Left kidney (tissue), 2 donors: ENCODE data around the gene PDZRN3. TPM values are rescaled to one million over a fixed set of nuclear protein-coding genes. Genes with fewer than 3 reads are reported as not detected.

Experiments used
- DNase-seq: peaks from one replicate; pipeline ENCODE4 v3.0.0-alpha.2; 2013
- polyA plus RNA-seq: library from polyadenylated mRNA; unstranded; fragments of 120-200 nt; gene quantifications from one replicate; pipeline ENCODE4 v1.2.1, GENCODE V29; 2013; ENCODE audit not compliant: insufficient read length

Gene PDZRN3
- polyA plus RNA-seq, 1 donor: 48.5 TPM

DNA sequence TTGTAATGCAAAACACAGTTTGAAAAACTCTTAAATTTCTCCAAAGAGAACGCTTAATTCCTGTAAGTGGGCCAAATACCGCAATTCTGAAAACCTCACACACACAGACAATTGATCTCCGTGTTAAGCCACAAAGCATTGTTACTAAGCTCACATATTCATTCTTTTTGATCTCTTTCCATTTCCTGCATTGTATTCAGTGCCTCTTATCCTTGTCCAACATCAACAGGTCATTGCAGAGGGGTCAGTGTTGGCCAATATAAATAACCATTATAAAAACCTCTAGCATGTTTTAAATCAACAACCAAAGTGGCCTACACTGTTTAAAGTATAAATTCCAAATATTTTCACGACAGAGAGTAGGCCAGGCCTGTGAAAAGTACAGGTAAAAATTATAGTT lies 171.1 kb downstream of the PDZRN3 start:
- DNase-seq: peak; percentile 46

DNA sequence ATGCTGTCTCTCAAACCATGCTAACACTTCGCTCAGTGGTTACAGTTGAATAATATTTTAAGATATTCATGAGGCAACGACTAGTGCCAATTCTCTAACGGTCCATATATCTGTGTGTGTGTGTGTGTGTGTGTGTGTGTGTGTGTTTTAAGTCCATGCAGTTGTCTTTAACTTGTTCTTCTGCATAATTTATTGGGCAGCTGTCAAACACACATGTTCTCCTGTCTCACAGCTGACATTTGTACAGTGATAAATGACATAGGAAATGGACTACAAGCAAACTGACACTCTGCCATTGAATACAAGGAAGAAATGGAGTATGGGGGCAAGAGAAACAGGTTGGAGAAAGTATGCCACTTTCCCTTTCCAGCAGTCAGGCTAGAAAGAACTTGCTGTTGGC lies 172.0 kb downstream of the PDZRN3 start:
- no peak for DNase-seq

DNA sequence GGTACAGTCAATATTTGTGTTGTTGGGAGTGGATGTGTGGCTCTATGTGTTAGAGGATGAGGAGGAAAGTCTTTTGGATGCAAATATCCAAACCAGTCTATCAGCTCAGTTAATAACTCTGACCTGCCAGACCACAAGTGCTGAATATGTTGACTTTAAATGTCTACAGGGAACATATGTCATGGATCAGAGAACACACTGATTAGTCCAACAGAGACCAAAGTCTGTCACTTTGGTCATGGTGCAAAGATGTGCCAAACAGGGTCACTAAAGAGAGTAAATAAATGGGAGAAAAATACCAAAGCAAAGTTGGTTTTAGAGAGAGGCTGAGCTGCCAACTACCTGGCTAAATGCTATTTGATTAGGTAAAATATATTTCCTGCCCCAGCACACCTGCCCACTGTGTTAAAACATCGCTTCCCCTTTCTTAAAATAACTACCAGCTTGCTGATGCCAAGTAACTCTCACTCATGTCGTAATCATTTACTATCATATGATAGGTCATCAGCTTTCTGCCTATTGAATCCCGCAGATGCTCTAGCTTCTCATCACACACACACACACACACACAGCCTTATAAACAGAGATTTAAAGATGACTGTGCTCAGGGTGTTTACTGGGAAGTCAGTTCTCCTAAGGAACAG lies 173.3 kb downstream of the PDZRN3 start:
- DNase-seq: no peak

DNA sequence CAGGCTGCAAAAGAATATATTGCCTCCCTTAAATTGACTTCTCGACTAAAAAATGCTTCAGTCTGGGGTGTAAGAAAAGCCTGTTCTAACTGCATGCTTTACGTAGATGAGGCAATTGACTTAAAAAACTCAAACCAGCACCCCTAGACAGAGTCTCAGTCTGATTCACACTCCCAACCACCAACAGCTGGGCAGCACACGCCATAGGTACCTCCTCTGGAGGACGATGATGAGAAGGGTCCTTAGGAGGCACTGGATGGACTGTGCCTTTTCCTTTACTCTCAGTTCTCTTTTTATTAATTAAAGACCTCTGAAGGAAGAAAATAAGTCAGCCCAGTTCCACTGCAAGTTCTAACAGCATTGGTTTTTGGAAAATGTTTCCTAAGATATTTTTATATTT lies 175.0 kb downstream of the PDZRN3 start:
- DNase-seq: no peak

DNA sequence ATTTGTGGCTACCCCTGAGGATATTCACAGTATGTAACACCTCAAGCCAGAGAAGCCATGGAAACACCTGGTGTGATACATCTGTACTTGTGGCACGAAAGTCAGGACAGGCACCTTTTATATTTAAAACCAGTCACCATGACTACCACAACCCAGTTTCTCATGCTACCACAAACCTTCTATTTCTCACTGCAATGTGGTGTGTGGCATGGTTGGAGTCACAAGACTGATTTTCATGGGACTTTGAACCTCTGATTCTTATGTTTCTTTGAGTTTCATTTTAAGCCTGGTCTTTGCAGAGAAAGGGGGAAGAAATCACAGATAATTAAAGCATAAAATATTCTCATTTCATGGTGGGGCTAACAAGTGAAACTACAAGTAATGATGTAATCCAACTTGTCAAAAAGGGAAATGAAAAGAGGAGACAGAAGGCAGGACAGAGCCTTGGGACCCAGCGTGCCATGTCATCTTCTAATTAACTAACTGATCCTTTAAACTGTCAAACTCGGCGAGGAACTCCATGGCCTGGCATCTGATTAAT lies 175.9 kb downstream of the PDZRN3 start:
- no peak for DNase-seq

DNA sequence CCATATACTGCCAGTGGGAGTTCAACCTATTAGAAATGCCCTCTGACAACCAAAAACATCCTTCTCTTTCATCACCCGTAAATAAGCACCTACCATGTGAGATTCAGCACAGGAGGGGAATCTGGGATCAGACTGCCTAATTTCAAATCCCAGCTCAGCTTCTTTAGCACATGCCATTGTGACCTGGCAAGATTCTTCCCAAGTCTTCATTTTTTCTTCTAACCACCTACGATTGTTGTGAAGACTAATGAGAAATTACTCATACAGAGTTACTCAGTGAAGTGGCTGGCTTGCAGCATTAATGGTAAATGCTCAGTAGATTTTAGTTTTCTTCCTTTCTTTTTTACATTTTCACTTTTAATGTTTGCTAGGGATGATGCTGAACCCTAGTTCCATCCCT lies 176.7 kb downstream of the PDZRN3 start:
- no peak for DNase-seq

DNA sequence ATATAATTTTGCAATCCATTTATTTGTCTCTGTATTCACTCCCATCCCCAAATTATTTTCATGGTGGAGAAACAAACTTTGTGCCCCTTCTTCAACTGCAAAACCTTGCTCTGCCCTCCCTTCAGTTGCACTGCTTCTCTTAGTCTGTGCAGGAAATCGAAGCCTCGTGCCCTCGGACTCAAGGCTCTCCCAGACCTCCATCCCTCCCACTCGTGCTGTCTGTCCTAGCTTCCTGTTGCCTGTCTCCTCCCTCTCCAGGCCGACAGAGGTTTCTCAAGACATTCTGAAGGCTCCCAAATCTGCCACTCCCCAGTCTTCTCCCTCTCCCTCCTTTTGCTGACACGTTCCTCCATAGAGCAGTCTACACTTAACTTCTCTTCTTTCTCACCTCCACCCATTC lies 177.6 kb downstream of the PDZRN3 start:
- DNase-seq: no peak

DNA sequence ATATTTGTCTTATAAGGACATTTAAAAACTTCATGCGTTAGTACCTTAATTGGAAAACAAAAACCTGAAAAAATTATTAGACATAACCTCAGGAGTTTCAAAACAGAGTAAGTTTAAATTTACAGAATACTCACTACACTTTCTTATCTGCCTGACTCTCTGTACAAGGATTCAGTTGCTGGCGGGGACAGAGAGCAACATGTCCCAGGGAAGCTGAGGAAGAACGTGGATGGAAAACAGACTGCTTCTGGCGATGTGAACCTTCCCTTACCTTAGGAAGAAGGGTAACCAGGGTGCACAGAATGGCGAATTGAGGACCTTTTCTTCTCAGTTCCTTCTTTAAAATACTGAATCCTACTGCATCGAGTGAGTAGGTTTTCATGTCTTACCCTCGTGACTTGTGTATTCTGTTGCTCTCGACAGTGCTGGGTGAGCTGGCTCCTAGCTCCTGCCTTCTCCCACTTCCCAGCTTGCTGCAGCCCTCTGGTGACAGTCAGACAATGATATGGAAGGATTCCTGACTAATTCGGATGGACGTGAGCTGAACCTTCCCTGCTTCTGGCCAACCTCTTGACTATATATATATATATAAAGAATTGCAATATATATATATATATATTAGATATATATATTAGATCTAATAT lies 178.2 kb downstream of the PDZRN3 start:
- no peak for DNase-seq

DNA sequence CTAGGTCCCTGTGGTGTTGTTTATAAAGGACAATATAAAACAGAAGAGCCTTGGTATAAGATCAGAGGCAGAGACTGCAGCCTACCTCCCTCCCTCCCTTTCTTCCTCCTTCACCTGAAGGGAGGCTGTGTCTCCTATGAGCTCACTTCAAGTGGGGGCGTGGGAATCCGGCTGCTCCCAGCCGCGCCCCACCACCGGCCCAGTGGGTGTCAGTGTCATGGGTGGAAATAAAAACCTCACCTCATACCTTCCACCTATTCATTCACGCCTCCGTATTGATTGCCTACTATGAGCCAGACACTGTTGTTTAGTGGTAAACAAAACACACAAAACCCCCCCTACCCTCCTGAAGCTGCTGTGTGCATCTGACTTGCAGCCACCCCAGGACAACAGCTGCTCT lies 181.9 kb downstream of the PDZRN3 start:
- DNase-seq: no peak

DNA sequence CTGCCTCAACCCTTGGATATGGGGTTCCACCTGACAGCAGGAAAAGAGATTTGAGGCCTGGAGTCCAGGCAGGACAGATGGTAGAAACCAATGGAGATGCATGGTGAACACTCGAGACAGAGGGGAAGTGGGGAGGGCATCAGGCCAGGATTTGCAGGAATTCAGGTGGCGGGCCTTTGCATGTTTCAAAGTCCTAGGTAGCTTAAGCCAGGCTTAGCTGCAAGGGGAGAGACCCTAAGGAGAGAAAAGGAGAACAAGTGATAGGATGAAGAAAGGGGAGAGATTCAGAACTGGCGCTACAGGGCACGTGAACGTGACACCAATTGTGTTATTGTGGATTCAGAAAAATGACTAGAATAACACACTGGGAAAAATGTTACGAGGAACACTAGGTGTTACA lies 182.6 kb downstream of the PDZRN3 start:
- no peak for DNase-seq

DNA sequence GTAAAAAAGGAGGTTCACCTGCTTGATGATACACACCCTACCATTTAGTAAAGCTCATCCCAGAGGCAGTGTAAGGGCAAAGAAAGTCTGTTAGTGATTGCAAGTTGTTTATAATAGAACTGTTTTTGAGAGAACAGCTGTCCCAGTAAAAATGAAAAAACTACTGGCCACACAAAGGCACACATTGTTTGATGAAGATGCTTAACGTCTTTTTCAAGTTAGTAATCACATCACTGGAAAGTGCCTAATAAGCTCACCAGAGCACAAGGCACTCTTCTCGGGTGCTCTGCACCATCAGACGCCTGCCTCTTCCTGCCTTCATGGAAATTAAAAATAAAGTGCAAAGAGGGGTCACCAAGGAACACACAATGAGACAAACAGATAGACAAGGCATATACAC lies 186.9 kb downstream of the PDZRN3 start:
- no peak for DNase-seq

DNA sequence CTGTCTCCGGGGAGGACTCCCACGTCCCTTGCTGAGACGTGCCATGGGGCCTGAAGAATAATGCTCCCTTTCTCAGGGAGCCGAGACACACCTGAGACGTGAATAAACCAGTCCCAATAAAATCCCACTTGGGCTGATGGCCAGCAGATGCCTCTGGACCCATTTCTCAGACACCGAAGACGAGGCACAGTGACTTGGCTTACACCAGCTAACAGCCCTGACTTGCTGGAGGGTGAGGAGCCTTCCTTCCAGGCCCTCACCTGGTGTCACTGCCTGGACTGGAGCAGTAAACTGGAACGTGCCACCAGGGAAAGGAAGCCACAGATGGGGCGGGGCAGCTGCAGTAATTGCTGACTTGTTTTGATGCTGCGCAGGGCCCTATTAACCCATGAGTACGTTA lies 189.7 kb downstream of the PDZRN3 start:
- no peak for DNase-seq

DNA sequence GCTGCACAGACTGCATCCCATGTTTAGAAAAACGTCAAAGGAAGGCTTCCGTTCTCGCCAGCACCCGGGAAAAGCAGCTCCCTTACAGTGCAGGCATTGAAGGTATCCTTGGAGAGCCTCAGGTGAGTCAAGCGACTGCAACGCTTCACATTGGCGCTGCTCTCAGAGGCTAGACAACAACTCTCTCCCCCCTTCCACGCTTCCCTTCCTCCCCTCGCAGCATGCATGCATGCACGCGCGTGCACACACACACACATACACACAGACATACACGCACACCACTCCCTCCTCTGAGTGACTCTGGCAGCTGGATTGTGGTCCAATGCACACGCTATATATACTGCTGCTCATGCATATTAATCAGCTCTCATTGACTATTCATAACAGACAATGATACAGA lies 191.1 kb downstream of the PDZRN3 start:
- peak; percentile 49 for DNase-seq

DNA sequence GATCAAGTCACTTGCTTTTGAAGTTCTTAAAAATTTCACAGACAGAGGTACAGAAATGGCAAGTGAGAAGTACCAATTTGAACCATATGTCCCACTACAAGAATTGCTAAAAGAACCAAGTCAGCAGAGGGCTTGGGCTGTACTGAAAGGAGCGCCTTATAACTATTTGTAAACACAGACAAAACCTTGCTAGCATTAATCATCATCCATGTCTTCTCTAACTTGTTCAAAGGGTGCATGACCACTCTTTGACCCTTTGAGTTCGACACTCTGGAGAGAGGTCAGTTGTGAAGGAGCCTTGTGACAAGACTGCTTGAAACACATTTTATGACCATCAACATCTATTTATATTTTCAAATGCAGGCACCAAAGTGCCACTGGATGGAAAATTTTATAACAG lies 191.7 kb downstream of the PDZRN3 start:
- DNase-seq: no peak

DNA sequence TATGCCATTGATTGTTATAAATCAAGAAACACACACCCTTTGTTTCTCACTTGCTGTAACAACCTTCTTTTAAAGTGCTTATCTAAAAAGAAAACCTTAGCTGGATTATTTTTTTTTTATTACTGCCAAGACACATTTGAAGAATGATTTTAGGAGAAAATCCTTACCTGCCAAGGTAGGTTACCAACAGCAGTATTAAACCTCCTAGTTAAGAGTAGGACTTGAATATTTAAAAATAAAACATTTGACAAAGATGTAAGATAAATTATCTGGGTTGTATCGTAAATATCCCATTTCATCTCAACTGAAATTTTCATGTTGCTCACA lies 192.1 kb downstream of the PDZRN3 start:
- DNase-seq: no peak

DNA sequence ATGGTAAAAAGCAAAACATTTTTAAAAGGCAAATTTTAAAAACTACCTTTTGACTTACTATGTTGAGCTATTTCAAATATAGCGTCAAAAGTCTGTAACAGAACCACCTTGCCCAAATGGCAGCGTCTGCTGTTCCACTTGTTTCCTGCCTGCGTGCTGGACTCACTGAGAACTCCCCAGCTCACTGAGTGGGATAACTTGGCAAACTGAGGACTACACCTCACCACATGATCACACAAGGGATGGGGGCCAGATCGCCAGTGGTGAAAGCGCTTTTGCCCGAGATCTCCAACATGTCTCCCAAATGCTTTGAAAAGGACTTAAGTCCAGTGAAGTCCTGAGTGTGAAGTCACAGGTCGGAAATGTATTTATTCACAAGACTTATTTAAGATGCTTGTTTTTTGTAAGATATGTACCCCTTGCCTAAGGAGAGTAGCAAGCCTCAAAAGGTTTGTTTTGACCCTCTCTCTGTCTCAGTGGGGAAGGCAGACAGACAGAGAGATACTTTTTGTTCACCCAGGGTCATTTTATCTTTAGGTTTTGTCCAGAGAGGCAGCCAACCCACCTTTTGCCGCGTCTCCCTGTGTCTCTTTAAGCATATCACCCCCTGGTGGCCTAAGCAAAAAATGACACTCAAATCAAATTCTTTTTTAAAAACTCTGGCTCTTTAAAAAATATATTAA lies 192.6 kb downstream of the PDZRN3 start:
- peak; percentile 55 for DNase-seq

DNA sequence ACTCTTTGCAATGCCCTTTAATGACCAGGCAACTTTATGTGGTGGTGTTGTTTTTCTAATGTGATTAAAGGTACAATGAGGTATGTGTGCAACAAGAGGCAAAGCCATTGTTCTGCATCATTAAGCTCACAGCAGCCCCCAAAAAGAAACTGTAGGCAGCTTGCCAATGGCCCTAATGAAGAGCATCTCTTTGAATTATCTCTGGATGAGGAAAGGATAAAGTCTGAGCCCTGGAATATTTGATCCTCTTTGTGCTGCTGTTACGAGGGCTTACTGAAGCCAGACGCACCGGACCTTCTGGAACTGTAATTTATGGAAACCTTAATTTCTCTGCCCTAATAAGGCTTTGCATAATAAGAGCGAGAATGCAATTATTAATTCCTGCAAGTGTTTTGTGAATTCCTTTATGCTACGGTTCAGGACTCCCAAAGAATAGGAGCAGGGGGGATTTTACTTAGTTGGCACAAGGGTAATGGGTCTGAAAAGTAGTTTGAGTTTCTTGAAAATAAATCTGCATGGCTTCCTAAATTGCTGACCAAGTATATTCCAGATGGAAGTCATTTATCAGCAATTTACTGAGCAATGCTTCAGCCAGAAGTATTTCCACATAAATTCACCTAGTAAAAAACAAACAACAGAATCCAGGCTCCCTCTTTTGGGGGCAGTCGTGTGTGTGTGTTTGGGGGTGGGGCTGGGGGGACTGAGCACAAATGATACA lies 193.4 kb downstream of the PDZRN3 start:
- peak; percentile 53 for DNase-seq

DNA sequence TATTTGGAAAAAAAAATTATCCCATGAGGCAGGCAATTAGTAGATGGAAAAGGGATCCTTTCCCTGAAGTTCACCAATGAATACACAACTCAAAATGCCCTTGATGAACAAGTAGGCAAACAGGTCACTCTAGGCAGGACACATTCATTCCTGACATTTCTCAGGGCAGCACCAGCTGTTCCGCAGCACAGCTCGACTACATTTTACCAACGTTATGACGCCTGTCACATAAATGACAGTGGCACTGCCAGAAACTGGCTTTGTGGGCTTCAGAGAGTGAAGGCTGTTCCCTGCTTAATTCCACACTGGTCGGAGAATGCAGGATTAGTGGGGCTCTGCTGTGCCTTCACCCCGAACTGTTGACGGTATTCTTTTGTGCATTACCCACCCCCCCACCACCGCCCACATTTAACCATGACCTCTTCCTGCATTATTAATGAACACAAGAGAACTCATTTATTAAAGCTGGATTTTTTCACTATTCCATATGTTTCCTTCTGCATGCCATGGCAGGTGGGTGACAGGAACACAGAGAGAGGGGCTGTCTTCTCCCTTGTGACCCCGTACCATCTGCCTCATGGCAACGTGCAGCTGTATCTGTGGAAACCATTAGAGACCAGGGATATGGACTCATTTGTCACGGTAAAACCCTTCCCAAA lies 197.6 kb downstream of the PDZRN3 start:
- DNase-seq: no peak

DNA sequence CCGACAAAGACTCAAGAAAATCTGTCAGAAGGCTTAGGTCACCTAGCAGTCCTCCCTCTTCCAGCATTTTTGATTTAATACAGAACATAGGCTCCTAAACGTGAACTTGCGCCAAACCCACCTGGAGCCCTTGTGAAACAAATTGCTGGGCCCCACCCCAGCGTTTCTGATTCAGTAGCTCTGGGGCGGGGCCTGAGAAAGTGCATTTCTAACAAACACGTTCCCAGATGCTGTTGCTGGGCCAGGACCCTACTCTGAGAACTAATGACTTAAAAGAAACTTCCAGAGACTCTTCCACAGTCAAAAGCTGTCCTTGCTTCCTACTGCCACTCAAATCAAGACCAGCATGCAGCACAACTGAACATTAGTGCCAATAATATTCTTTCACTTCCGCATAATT lies 198.1 kb downstream of the PDZRN3 start:
- no peak for DNase-seq

DNA sequence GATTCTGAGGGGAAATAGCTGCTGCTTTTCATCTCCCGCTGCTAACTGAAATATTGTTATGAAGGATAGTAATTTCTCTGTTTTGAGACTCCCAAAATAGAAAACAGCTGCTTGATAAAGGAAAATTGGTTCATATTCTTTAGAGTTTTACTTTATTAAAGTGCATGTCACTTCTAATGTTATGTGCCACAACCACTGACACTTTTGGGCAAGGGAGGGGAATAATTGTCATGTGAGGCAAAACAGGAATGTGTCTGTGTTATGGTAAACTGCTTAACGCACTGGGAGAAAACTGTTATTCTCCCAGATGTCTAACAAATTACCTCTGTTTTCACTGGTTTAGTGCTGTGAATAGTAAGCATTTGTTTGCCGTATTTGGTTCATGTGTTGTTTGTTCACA lies 201.6 kb downstream of the PDZRN3 start:
- DNase-seq: no peak

DNA sequence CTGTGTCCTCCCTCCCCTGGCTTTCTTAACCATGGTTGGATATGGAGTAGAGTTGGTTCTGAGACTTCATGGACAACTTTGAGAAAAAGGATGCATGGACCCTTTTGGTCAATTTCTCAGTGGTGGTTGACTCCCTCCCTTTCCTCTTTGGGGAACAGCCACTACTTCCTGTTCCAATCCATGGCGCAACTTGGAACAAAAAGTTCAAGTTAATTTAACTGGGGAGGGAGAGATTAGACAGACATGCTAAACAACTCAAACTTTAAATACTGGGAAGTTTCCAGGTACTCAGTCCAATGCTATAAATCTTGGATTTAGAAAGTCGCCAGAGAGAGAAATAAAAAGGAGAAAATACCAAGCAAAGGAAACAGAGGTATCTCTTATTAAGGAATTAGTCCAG lies 202.2 kb downstream of the PDZRN3 start:
- no peak for DNase-seq

DNA sequence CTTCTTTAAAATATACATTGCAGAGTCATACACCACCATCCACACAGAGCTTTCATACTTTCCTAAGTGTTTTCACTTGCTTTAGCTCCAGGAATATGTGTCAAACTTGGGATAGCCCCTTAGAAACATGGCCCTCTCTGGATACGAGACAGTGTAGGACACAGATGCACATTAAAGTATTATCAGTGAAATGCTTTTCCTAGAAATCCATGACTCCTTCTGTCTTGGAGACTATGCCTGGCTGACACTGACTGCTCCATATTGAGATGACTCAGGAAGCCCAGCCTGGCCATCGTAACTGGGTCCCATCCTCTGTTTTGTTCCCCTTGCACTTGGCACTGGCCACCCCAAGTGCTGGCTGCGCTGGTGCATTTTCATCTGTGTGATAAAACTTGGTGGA lies 204.8 kb downstream of the PDZRN3 start:
- DNase-seq: no peak
